Thyroid gland (tissue), 4 donors: ENCODE data around the gene PRKCZ.

Source experiments
- POLR2A ChIP-seq, 2 donors: fragments of 450-650 bp; IDR thresholded peaks; one replicate each; pipeline ENCODE4 v1.6.1; 2017; ENCODE audit warnings: antibody characterized with exemption in 2 of 2, mild to moderate bottlenecking in 2 of 2, moderate library complexity in 1 of 2
- TF ChIP-seq, protein P1 (sequence below), 6 experiments: fragments of 200-600 bp in 3 of 6; fragments of 450-650 bp in 3 of 6; sonication (generic) in 3 of 6; IDR thresholded peaks; one replicate each; pipeline ENCODE4 v1.5.1; 2016 to 2019; ENCODE audit warnings: antibody characterized with exemption in 6 of 6, mild to moderate bottlenecking in 2 of 6, inconsistent platforms in 1 of 6, moderate library complexity in 1 of 6

GRCh38 chr1:2200308-2200943 lies 150.2 kb downstream of the PRKCZ start:
- TF ChIP-seq, protein P1, sequence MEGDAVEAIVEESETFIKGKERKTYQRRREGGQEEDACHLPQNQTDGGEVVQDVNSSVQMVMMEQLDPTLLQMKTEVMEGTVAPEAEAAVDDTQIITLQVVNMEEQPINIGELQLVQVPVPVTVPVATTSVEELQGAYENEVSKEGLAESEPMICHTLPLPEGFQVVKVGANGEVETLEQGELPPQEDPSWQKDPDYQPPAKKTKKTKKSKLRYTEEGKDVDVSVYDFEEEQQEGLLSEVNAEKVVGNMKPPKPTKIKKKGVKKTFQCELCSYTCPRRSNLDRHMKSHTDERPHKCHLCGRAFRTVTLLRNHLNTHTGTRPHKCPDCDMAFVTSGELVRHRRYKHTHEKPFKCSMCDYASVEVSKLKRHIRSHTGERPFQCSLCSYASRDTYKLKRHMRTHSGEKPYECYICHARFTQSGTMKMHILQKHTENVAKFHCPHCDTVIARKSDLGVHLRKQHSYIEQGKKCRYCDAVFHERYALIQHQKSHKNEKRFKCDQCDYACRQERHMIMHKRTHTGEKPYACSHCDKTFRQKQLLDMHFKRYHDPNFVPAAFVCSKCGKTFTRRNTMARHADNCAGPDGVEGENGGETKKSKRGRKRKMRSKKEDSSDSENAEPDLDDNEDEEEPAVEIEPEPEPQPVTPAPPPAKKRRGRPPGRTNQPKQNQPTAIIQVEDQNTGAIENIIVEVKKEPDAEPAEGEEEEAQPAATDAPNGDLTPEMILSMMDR (IDR thresholded peaks at IDR 0.05) = no peak
- no peak for TF ChIP-seq POLR2A (IDR thresholded peaks at IDR 0.05)
